Measurements from ENCODE around the gene C19orf25.

Gene C19orf25

GRCh38 chr19:1521636-1522035, 42.6 kb upstream of the C19orf25 start:
- no peak for TF ChIP-seq NFIC (IDR thresholded peaks at IDR 0.05)
- TF ChIP-seq TEAD4 (IDR thresholded peaks at IDR 0.05): no peak
- no peak for TF ChIP-seq RAD21 (IDR thresholded peaks at IDR 0.05; ENCODE audit: low read depth)
- TF ChIP-seq TCF12 (IDR thresholded peaks at IDR 0.05; ENCODE audit: low read depth): no peak
- no peak for TF ChIP-seq EP300 (IDR thresholded peaks at IDR 0.05; ENCODE audit: borderline replicate concordance)
- no peak for TF ChIP-seq ZBTB7A (IDR thresholded peaks at IDR 0.05; ENCODE audit: low read depth)
- TF ChIP-seq FOXM1 (IDR thresholded peaks at IDR 0.05; ENCODE audit: borderline replicate concordance, low read depth): no peak
- TF ChIP-seq USF1 (IDR thresholded peaks at IDR 0.05): no peak
- TF ChIP-seq EGR1 (IDR thresholded peaks at IDR 0.05): no peak
- TF ChIP-seq MAX (IDR thresholded peaks at IDR 0.05): no peak
- no peak for TF ChIP-seq REST (IDR thresholded peaks at IDR 0.05; ENCODE audit: low read depth)
- TF ChIP-seq TAF1 (IDR thresholded peaks at IDR 0.05; ENCODE audit: low read depth): no peak
- no peak for TF ChIP-seq CREB1 (IDR thresholded peaks at IDR 0.05; ENCODE audit: low read depth)
- TF ChIP-seq YY1 (IDR thresholded peaks at IDR 0.05; ENCODE audit: low read depth): no peak
- no peak for TF ChIP-seq CEBPB (IDR thresholded peaks at IDR 0.05)

GRCh38 chr19:1520203-1520780, 41.3 kb upstream of the C19orf25 start:
- no peak for TF ChIP-seq TEAD4 (IDR thresholded peaks at IDR 0.05)
- no peak for TF ChIP-seq EGR1 (IDR thresholded peaks at IDR 0.05)
- no peak for TF ChIP-seq USF1 (IDR thresholded peaks at IDR 0.05)
- no peak for TF ChIP-seq CREB1 (IDR thresholded peaks at IDR 0.05; ENCODE audit: low read depth)
- TF ChIP-seq FOXM1 (IDR thresholded peaks at IDR 0.05; ENCODE audit: borderline replicate concordance, low read depth): no peak
- no peak for TF ChIP-seq TCF12 (IDR thresholded peaks at IDR 0.05; ENCODE audit: low read depth)
- no peak for TF ChIP-seq RAD21 (IDR thresholded peaks at IDR 0.05; ENCODE audit: low read depth)
- TF ChIP-seq EP300 (IDR thresholded peaks at IDR 0.05; ENCODE audit: borderline replicate concordance): no peak
- TF ChIP-seq NFIC (IDR thresholded peaks at IDR 0.05): no peak
- TF ChIP-seq REST (IDR thresholded peaks at IDR 0.05; ENCODE audit: low read depth): no peak

- TF ChIP-seq USF1 (IDR thresholded peaks at IDR 0.05) (no peak), EGR1 (IDR thresholded peaks at IDR 0.05) (no peak), MAX (IDR thresholded peaks at IDR 0.05) (no peak), FOXM1 (IDR thresholded peaks at IDR 0.05; ENCODE audit: borderline replicate concordance, low read depth) (no peak), ZBTB7A (IDR thresholded peaks at IDR 0.05; ENCODE audit: low read depth) (no peak), REST (IDR thresholded peaks at IDR 0.05; ENCODE audit: low read depth) (no peak)
Observed at GRCh38 chr19:1518471-1518870, 39.5 kb upstream of the C19orf25 start.

GRCh38 chr19:1516395-1516753, 37.4 kb upstream of the C19orf25 start:
- TF ChIP-seq TEAD4 (IDR thresholded peaks at IDR 0.05) (no peak), REST (IDR thresholded peaks at IDR 0.05; ENCODE audit: low read depth) (no peak), NFIC (IDR thresholded peaks at IDR 0.05) (no peak), EP300 (IDR thresholded peaks at IDR 0.05; ENCODE audit: borderline replicate concordance) (no peak), USF1 (IDR thresholded peaks at IDR 0.05) (peak; percentile 78)
